H1 (cell line): ENCODE results near the gene SSBP3.
"Not testable (repeated sequence)": the region's sequence is repeated elsewhere in the genome, so short reads cannot be mapped to it uniquely, and the experiment has no call there.

ENCODE experiments used
- CHD2 ChIP-seq: IDR thresholded peaks from 2 replicates; pipeline ENCODE4 v1.6.1; 2012; ENCODE audit warnings: low read length, improper control_type of control experiment
- CTCF ChIP-seq, 3 experiments: IDR thresholded peaks; 1 replicate in 2 of 3; 2 replicates in 1 of 3; pipeline versions ENCODE4 v1.5.1 to v1.6.1; 2011; ENCODE audit warnings: low read length in 3 of 3, mild to moderate bottlenecking in 3 of 3, inconsistent platforms in 2 of 3, low read depth in 1 of 3, moderate library complexity in 1 of 3; ENCODE audit not compliant: insufficient read depth in 1 of 3; ENCODE audit errors: control extremely low read depth in 1 of 3
- EP300 ChIP-seq, 2 experiments: IDR thresholded peaks; 1 replicate in 1 of 2; 2 replicates in 1 of 2; pipeline ENCODE4 v1.6.1; 2011 to 2012; ENCODE audit warnings: low read depth in 2 of 2, low read length in 2 of 2, mild to moderate bottlenecking in 2 of 2, borderline replicate concordance in 1 of 2, inconsistent platforms in 1 of 2, moderate library complexity in 1 of 2
- MAFK ChIP-seq: IDR thresholded peaks from 2 replicates; pipeline ENCODE4 v1.6.1; 2012; ENCODE audit warnings: low read depth, mild to moderate bottlenecking, improper control_type of control experiment, low read length
- POLR2AphosphoS5 ChIP-seq: IDR thresholded peaks from 2 replicates; pipeline ENCODE4 v1.6.1; 2011; ENCODE audit warnings: low read depth, low read length
- SP1 ChIP-seq: IDR thresholded peaks from 2 replicates; pipeline ENCODE4 v1.6.1; 2011; ENCODE audit warnings: low read depth, low read length
- SP4 ChIP-seq: IDR thresholded peaks from 2 replicates; pipeline ENCODE4 v1.6.1; 2012; ENCODE audit warnings: low read length, inconsistent platforms

- not testable (repeated sequence) for TF ChIP-seq MAFK; POLR2AphosphoS5; SP4; CTCF (IDR thresholded peaks at IDR 0.05; ENCODE audit: control extremely low read depth in 1 of 3, insufficient read depth in 1 of 3, low read depth in 1 of 3, low read length in 3 of 3); CHD2; SP1; EP300 (IDR thresholded peaks at IDR 0.05; ENCODE audit: borderline replicate concordance in 1 of 2, low read depth in 2 of 2, low read length in 2 of 2)
Observed at GRCh38 chr1:54448801-54449200, 42.6 kb upstream of the SSBP3 start.
